Skeletal muscle cell (primary cell): ENCODE data around the gene MACROD2.

ENCODE experiments used
- DNase-seq: peaks from one replicate; pipeline ENCODE4 v3.0.0-alpha.2; 2010; ENCODE audit warnings: low read depth
- H3K4me3 ChIP-seq: 2 replicates; pipeline ENCODE4 v1.5.1; 2011; ENCODE audit warnings: low read depth, mild to moderate bottlenecking, control low read depth, low read length, moderate library complexity

Gene MACROD2

GRCh38 chr20:15251171-15251570 is 1255.9 kb downstream of the MACROD2 start:
- H3K4me3 ChIP-seq: no peak overlapping the region
- DNase-seq: no peak

- DNase-seq: no peak
- H3K4me3 ChIP-seq: no peak overlapping the region
Measured at GRCh38 chr20:15252304-15252703, 1257.0 kb downstream of the MACROD2 start.

DNA sequence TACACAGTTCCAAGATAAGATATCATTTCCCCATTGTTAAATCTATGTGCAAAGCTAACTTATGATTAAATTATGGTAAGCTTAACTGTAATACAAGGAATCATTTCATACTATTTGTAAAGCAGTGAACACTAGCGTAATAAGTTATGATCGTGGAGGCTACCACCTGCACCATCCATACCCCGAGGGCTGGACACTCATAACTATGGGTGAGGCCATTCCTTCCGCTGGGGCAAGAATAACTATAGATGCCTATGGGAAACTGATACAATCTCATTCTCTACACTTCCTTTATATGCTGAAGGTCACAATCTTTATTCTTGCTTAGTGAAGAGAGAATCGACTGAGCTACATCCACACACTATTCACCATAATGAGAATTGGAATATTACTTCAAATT is 1258.1 kb downstream of the MACROD2 start:
- no peak for DNase-seq
- no peak overlapping the region for H3K4me3 ChIP-seq

DNA sequence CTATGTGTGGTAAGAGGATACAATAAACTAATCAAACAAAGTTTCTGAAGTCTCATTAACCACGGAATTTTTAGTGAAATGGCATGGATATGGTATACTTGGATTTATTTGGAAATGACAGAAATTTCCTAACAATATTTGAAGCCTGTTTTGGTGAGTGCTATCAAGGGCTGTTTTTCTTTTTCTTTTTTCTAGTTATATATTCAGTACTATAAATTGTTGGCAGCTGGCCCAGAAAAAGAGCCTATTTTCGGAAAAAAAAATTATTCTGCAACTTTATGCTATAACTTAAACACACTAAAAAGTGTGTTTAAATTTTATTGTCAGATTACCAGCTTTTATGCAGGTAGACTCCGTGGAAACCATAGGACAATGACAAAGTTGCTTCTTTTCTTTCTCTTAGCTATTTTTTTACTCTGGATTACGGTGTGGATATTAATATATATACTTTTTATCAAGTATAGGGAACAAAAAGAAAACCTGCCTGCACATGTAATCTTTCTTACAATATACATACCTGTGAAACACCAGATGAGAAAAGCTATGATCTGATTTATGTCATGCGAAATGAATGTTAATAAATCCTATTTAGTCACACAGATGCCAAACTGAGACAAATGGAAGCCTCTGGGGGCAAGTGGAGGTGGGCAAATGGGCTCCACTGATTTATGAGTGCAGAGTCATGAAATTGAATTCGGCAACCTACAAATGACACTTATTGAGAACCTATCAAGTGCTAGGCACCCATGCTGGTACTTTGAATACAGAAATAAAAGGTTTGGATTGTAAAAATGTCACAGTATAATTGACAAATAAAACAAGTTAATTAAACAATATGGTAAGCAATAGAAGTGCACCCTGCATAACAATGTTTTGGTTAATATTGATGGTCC is 1261.6 kb downstream of the MACROD2 start:
- H3K4me3 ChIP-seq: no peak overlapping the region
- DNase-seq: no peak

DNA sequence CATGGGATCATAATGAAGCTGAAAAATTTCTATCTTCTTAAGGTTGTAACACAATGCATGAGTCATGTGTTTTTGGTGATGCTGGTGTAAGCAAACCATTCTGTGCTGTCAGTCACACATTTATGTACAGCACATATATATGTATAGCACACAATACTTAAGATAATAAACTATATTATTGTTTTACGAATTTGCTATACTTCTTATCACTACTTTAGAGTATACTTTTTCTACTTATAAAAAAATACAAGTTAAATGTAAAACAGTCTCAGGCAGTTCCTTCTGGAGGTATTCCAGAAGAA is 1262.2 kb downstream of the MACROD2 start:
- no peak overlapping the region for H3K4me3 ChIP-seq
- no peak for DNase-seq

- DNase-seq: no peak
- H3K4me3 ChIP-seq: no peak overlapping the region
Measured at GRCh38 chr20:15265581-15266309, 1270.4 kb downstream of the MACROD2 start.

- no peak overlapping the region for H3K4me3 ChIP-seq
- DNase-seq: no peak
Measured at GRCh38 chr20:15267935-15268334, 1272.6 kb downstream of the MACROD2 start.

DNA sequence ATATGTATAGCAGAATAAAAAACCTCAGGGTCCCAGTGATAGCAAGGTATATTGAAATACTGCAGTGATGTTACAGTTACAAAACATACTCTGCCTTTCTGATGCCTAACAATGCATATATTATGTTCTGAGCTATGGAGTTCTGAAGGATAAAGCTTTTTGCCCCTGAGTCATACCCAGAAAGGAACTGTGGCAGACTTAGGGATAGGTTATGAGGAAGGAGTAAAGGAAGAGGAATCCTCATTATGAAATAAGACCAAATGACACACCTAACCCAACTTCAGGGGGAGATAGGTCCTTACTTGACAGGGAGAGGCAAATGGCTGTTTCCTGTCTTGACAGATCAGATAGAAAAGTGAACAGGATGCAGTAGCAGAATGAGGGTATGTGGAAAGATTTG is 1282.7 kb downstream of the MACROD2 start:
- H3K4me3 ChIP-seq: no peak overlapping the region
- no peak for DNase-seq

DNA sequence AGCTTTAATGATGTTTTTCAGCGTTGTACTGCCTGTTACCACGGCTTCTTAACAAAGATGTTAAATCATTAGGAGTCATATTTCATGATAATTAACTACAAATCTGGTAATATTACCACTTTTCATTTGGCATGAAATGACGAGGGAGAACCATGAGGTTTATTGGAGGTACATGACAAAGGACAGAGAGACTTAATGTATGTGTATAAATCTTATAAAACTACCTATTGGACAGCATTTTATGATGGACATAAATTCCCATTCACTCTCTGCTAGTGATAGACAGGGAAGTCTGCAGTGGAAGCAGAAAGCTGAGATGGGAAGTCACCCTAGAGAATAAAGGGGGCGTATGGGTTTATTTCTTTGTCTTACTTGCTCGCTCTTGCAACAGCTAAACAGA is 1292.0 kb downstream of the MACROD2 start:
- no peak overlapping the region for H3K4me3 ChIP-seq
- no peak for DNase-seq

- no peak for DNase-seq
Measured at GRCh38 chr20:15288106-15288505, 1292.8 kb downstream of the MACROD2 start.

GRCh38 chr20:15289337-15289736 is 1294.0 kb downstream of the MACROD2 start:
- no peak for DNase-seq
- no peak overlapping the region for H3K4me3 ChIP-seq

More at GRCh38 chr20:15288106-15288505, 1292.8 kb downstream of the MACROD2 start:
- no peak overlapping the region for H3K4me3 ChIP-seq

DNA sequence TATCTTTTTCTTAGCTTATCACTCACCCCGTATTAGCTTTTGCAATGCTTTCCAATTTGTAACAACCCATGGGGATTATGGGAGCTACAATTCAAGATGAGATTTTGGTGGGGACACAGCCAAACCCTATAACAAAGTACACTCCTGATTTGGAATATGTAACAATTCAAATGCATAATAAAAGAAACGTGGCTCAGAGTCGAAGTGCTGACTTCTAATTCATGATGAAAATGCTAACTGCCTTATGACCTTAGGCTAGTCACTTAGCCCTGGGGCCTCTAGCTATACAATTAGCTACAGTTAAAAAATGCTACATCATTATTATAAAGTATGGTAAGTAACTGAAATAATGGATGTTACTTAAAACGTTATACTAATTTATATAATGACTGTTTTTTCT is 1297.1 kb downstream of the MACROD2 start:
- no peak for DNase-seq

GRCh38 chr20:15296422-15296821 is 1301.1 kb downstream of the MACROD2 start:
- H3K4me3 ChIP-seq: no peak overlapping the region
- DNase-seq: no peak

More for the DNA sequence above, 1297.1 kb downstream of the MACROD2 start:
- no peak overlapping the region for H3K4me3 ChIP-seq

DNA sequence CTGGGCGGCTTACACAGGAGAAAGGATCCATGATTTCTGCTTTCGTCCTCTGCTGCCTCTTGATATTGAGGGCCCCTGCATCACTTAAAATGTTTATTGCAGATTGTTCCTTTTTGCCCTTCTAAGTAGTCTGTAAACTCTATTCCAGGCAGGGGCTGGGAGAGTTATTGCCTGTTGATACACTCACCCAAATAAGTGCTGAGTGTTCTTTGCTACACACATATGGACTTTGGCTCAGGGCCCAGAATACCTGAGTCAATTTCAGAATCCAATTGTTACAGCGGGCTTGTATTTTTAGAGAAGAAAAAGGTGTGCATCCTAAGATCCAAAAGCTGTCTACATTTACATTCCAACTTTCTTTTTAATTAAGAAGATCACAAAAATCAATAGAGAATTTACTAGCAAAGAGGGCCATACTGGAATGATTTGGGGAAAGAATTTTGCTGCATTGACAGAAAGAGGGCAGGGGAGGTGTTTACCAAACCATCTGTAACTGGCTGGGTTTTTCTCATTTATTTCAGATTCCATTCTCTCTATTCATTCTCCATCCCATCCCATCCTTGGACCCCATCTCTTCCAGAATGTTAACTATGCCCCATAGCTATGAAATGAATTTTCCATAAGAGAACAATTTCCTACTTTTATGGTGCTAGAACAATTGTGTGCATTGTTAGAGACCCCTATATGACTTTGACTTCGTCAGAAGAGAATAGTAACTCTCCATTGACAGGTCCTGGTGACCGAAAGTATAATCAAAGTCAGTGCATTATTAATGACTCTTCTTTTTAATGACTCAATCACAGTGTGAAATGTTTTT is 1302.0 kb downstream of the MACROD2 start:
- H3K4me3 ChIP-seq: no peak overlapping the region
- DNase-seq: no peak

- no peak for DNase-seq
- H3K4me3 ChIP-seq: no peak overlapping the region
Measured at GRCh38 chr20:15302075-15302474, 1306.8 kb downstream of the MACROD2 start.

DNA sequence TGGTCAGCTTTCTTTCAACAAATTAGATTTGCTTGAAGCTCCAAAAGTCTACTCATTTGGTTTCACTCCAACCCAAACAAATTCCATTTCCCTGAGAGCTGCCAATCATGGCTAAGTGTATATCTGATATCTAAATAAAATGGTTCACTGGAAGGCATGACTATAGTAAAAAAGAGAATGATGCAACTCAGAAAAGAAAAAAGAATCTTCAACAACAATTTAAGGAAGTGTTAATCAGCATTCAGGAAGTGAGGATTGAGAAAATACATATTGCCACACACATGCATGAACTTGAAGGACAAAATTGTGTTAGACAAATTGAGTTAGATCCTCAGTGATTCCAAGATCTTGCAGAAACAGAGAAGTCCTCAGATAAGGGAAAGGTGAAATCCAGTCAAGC is 1315.0 kb downstream of the MACROD2 start:
- no peak for DNase-seq
- no peak overlapping the region for H3K4me3 ChIP-seq

DNA sequence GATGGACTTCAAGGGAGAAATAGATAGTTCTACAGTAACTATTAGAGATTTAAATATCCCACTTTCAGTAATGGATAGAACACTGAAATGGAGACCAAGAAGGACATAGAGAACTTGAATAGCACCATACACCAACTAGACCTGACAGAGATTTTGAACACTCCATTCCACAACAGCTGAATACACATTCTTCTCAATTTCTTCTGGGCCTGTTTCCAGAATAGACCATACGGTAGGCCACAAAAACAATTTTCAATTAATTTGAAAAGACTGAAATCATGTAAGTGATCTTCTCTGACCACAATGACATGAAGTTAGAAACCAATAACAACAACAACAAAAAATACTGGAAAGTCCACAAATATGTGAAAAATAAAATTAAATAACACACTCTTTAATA is 1321.2 kb downstream of the MACROD2 start:
- no peak overlapping the region for H3K4me3 ChIP-seq
- no peak for DNase-seq

- H3K4me3 ChIP-seq: no peak overlapping the region
- DNase-seq: no peak
Measured at GRCh38 chr20:15317546-15318232, 1322.4 kb downstream of the MACROD2 start.

GRCh38 chr20:15318682-15319081 is 1323.4 kb downstream of the MACROD2 start:
- DNase-seq: no peak
- no peak overlapping the region for H3K4me3 ChIP-seq

GRCh38 chr20:15319439-15319838 is 1324.1 kb downstream of the MACROD2 start:
- no peak overlapping the region for H3K4me3 ChIP-seq
- no peak for DNase-seq
